ENCODE measurements around the gene CYRIA.

DNA sequence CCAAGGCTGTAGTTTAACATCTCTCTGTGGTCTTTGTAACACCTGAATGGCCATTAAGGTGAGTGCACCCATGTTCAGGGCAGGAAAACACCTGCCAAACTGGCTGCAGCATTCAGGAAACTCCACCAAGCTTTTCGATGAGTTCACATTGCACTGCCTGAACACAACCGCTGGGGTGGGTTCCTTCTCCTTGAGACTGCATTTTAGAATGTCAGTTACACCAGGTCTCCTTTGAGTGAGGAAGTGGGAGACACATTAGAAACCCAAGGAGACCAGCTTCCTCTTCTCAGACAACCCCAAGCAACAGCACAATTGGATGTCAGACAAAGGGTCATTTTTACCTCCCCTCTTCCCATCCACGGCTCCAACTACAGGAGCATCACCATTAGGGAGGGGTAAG lies 35.2 kb downstream of the CYRIA start:
- TF ChIP-seq, protein P1, sequence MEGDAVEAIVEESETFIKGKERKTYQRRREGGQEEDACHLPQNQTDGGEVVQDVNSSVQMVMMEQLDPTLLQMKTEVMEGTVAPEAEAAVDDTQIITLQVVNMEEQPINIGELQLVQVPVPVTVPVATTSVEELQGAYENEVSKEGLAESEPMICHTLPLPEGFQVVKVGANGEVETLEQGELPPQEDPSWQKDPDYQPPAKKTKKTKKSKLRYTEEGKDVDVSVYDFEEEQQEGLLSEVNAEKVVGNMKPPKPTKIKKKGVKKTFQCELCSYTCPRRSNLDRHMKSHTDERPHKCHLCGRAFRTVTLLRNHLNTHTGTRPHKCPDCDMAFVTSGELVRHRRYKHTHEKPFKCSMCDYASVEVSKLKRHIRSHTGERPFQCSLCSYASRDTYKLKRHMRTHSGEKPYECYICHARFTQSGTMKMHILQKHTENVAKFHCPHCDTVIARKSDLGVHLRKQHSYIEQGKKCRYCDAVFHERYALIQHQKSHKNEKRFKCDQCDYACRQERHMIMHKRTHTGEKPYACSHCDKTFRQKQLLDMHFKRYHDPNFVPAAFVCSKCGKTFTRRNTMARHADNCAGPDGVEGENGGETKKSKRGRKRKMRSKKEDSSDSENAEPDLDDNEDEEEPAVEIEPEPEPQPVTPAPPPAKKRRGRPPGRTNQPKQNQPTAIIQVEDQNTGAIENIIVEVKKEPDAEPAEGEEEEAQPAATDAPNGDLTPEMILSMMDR (conservative IDR thresholded peaks at IDR 0.05), result no peak
- no peak for TF ChIP-seq EZH2 (IDR thresholded peaks at IDR 0.05; ENCODE audit: low read depth)
